ENCODE data around the gene ADGRA3.

ADGRA3 gene

DNA sequence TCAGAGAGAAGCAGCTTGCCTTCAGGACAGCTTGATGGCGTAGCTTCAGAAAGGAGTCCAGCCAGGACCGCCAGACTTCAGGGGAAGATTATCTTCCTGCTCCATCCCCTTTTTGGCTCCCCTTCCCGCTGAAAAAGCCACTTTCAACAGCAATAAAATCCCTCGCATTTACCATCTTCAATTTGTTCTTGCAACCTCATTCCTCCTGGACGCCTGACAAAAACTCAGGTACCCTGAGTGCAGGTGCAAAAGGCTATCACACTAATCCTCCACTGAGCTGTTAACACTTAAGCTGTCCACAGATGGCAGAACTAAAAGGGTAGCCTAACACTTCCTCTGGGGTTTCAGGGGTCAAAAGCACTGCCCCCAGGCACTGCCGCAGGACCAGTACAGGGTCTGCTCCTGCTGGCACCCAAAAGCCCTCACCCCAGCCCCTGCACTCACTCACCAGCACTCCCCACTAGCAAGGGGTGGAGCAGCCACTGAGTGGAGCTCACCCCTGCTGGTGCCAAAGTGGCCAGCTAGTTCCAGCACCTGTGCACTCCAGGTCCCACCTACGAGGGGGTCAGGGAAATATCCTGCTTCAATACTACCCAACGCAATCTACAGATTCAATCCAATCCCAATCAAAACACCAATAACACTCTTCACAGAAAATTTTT lies 145.8 kb downstream of the ADGRA3 start:
- Histone ChIP-seq H3K27me3 (replicated peaks; ENCODE audit: insufficient read depth, low read length) (no peaks in the 10 kb centered on the region), H3K9me3 (replicated peaks; ENCODE audit: insufficient read depth, low read length) (no peaks in the 10 kb centered on the region), H3K4me2 (ENCODE audit: low read depth, low read length) (no peak overlapping the region), H2AFZ (ENCODE audit: low read length) (no peak overlapping the region), H4K20me1 (ENCODE audit: insufficient read depth, low read length) (no peaks in the 10 kb centered on the region), H3K4me1 (ENCODE audit: low read length) (no peaks in the 10 kb centered on the region), H3F3A (ENCODE audit: insufficient read depth, low read length) (no peaks in the 10 kb centered on the region), H3K9ac (ENCODE audit: low read length) (no peak overlapping the region), H3K4me3 (ENCODE audit: low read length) (no peak overlapping the region), H3K27ac (ENCODE audit: low read length) (no peak overlapping the region), H3K79me2 (ENCODE audit: low read length) (no peaks in the 10 kb centered on the region), H3K36me3 (replicated peaks; ENCODE audit: insufficient read depth, low read length) (no peaks in the 10 kb centered on the region), H3K9me2 (replicated peaks; ENCODE audit: insufficient read depth, low read length) (no peaks in the 10 kb centered on the region)
- DNase-seq: no peak
- TF ChIP-seq EZH2phosphoT487 (IDR thresholded peaks at IDR 0.05; ENCODE audit: low read length) (no peak), EZH2 (optimal IDR thresholded peaks at IDR 0.05; ENCODE audit: low read depth, low read length) (no peak)
- TF ChIP-seq, protein P1, sequence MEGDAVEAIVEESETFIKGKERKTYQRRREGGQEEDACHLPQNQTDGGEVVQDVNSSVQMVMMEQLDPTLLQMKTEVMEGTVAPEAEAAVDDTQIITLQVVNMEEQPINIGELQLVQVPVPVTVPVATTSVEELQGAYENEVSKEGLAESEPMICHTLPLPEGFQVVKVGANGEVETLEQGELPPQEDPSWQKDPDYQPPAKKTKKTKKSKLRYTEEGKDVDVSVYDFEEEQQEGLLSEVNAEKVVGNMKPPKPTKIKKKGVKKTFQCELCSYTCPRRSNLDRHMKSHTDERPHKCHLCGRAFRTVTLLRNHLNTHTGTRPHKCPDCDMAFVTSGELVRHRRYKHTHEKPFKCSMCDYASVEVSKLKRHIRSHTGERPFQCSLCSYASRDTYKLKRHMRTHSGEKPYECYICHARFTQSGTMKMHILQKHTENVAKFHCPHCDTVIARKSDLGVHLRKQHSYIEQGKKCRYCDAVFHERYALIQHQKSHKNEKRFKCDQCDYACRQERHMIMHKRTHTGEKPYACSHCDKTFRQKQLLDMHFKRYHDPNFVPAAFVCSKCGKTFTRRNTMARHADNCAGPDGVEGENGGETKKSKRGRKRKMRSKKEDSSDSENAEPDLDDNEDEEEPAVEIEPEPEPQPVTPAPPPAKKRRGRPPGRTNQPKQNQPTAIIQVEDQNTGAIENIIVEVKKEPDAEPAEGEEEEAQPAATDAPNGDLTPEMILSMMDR (IDR thresholded peaks at IDR 0.05; ENCODE audit: low read length): no peak

DNA sequence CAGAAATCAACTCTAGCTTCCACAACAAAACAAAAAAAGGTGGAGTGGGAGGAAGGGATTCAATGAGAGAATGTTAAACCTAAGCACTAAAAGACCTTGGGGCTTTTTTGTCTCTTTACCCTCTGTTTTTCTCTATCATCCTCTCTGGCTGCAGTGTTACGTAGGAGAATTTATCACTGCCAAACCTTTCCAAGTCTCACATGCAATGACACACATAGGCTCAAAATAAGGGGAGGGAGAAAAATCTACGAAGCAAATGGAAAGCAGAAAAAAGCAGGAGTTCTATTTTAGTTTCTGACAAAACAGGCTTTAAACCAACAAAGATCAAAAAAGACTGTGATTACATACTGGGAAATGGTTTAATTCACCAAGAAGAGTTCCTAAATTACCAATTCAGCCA lies 152.1 kb downstream of the ADGRA3 start:
- DNase-seq: no peak
- H3K4me3 ChIP-seq (ENCODE audit: low read length): no peak overlapping the region
- H3K4me2 ChIP-seq (ENCODE audit: low read depth, low read length): no peak overlapping the region
- H3K4me1 ChIP-seq (ENCODE audit: low read length): no peaks in the 10 kb centered on the region
- no peak overlapping the region for H3K9ac ChIP-seq (ENCODE audit: low read length)
- no peak for TF ChIP-seq EZH2phosphoT487 (IDR thresholded peaks at IDR 0.05; ENCODE audit: low read length)
- TF ChIP-seq, protein P1 (IDR thresholded peaks at IDR 0.05; ENCODE audit: low read length): no peak
- no peak for TF ChIP-seq EZH2 (optimal IDR thresholded peaks at IDR 0.05; ENCODE audit: low read depth, low read length)
- H3K79me2 ChIP-seq (ENCODE audit: low read length): no peaks in the 10 kb centered on the region
- no peaks in the 10 kb centered on the region for H3F3A ChIP-seq (ENCODE audit: insufficient read depth, low read length)
- no peaks in the 10 kb centered on the region for H3K9me3 ChIP-seq (replicated peaks; ENCODE audit: insufficient read depth, low read length)
- H4K20me1 ChIP-seq (ENCODE audit: insufficient read depth, low read length): no peaks in the 10 kb centered on the region
- no peaks in the 10 kb centered on the region for H3K27me3 ChIP-seq (replicated peaks; ENCODE audit: insufficient read depth, low read length)
- no peaks in the 10 kb centered on the region for H3K9me2 ChIP-seq (replicated peaks; ENCODE audit: insufficient read depth, low read length)
- H3K36me3 ChIP-seq (replicated peaks; ENCODE audit: insufficient read depth, low read length): no peaks in the 10 kb centered on the region
- no peak overlapping the region for H3K27ac ChIP-seq (ENCODE audit: low read length)
- H2AFZ ChIP-seq (ENCODE audit: low read length): no peak overlapping the region

DNA sequence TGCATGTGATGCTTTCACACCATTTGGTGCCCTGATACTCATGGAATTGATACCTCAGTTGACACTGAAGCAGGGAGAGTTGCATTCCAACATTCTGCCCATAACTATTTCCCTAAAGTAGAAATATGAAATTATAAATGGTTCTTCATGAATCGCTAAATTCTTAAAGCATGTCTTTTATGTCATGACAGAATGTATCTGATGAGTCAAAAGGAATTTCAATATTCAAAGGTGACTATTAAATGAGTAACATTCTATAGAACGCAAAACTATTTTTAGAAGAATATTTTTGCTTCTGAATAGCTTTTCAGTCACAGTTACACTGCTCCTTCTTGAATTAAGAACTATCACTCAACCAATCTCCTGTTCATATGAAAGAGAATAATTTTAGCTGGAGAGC lies 152.8 kb downstream of the ADGRA3 start:
- Histone ChIP-seq H3K4me3 (ENCODE audit: low read length) (no peak overlapping the region), H3F3A (ENCODE audit: insufficient read depth, low read length) (no peaks in the 10 kb centered on the region), H3K4me1 (ENCODE audit: low read length) (no peaks in the 10 kb centered on the region), H3K27me3 (replicated peaks; ENCODE audit: insufficient read depth, low read length) (no peaks in the 10 kb centered on the region), H4K20me1 (ENCODE audit: insufficient read depth, low read length) (no peaks in the 10 kb centered on the region), H3K27ac (ENCODE audit: low read length) (no peak overlapping the region), H3K9me2 (replicated peaks; ENCODE audit: insufficient read depth, low read length) (no peaks in the 10 kb centered on the region), H2AFZ (ENCODE audit: low read length) (no peak overlapping the region), H3K9me3 (replicated peaks; ENCODE audit: insufficient read depth, low read length) (no peaks in the 10 kb centered on the region), H3K9ac (ENCODE audit: low read length) (no peak overlapping the region), H3K4me2 (ENCODE audit: low read depth, low read length) (no peak overlapping the region), H3K79me2 (ENCODE audit: low read length) (no peaks in the 10 kb centered on the region), H3K36me3 (replicated peaks; ENCODE audit: insufficient read depth, low read length) (no peaks in the 10 kb centered on the region)
- no peak for DNase-seq
- TF ChIP-seq EZH2 (optimal IDR thresholded peaks at IDR 0.05; ENCODE audit: low read depth, low read length) (no peak), EZH2phosphoT487 (IDR thresholded peaks at IDR 0.05; ENCODE audit: low read length) (no peak)
- TF ChIP-seq, protein P1 (IDR thresholded peaks at IDR 0.05; ENCODE audit: low read length): no peak
